ENCODE measurements around the gene ZFP36.

Gene ZFP36

DNA sequence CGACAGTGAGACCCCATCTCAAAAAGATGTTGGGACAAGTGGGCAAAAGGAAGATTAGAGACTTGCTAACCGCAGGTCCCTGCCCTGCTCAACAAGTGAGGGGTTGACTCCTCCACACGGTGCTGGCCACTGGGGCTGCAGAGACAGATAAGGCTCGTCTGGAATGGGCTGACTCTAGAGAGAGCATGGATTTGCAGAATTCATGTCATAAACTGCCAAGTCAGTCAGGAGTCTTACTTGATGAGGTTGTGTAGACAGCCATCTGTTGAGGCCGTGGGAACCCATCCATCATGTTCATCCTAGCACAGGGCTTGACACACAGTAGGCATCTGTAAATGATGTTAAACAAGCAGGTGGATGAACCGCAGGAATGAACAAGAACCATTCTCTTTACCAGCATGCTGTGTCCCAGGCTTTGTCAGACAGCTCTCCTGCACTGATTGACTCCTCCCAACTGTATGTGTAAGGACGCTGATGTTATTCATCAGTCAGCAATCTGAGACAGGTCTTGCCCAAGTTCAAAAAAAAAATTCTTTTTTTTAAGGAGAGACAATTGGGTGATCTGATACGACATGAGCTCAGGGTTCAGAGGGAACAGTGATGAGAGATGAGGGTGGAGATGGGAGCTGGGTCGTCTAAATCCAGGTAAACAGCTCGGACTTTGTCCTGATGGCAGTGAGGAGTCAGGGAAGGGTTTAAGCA is 24.6 kb upstream of the ZFP36 start:
- H3K27ac ChIP-seq, result no peak overlapping the region
- TF ChIP-seq, protein P1, sequence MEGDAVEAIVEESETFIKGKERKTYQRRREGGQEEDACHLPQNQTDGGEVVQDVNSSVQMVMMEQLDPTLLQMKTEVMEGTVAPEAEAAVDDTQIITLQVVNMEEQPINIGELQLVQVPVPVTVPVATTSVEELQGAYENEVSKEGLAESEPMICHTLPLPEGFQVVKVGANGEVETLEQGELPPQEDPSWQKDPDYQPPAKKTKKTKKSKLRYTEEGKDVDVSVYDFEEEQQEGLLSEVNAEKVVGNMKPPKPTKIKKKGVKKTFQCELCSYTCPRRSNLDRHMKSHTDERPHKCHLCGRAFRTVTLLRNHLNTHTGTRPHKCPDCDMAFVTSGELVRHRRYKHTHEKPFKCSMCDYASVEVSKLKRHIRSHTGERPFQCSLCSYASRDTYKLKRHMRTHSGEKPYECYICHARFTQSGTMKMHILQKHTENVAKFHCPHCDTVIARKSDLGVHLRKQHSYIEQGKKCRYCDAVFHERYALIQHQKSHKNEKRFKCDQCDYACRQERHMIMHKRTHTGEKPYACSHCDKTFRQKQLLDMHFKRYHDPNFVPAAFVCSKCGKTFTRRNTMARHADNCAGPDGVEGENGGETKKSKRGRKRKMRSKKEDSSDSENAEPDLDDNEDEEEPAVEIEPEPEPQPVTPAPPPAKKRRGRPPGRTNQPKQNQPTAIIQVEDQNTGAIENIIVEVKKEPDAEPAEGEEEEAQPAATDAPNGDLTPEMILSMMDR (IDR thresholded peaks at IDR 0.05), result no peak

DNA sequence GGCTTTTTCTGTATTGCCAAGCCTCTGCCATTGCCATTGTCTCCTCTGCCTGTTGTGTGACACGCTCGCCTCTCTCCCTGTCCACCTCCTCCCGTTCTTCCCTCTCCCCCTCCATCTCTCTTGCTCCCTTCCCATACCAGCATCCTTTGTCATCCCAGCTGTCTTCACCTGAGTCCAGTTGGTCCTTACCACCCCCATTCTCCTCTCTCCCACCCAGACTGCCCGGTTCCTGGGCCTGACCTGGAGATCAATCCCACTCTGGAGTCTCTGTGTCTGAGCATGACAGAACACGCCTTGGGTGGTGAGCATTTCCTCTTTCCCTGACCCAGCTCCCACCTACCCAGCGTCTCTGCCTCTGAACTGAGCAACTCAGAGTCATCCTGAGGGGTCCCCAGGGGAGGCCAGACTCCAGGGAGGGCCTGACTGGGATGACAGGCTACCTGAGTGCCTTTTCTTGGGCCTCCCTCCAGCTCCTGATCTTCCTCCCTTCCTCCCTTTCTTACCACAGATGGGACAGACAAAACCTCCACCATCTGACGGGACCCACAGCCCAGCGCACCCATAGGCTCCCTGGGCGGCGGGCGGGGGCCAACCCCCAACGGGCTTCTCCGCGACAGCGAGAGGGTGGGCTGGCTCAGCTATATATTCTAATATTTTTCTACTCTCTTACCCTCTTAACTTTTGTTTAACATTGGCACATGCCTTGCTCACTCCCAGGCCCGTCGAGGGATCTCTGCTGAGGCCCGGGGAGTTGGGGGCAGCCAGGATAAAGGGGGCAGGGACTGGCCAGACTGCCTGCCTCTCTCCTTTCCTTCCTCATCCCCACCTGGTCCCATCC is 23.4 kb upstream of the ZFP36 start:
- H3K36me3 ChIP-seq, result peaks cover 99% of the 10 kb centered on the region
- no peak overlapping the region for H3K4me3 ChIP-seq (ENCODE audit: low read depth in 1 of 2, low read length in 1 of 2)
- H3K9me3 ChIP-seq, result no peaks in the 10 kb centered on the region
- TF ChIP-seq, protein P1 (IDR thresholded peaks at IDR 0.05), result no peak
- no peaks in the 10 kb centered on the region for H3K4me1 ChIP-seq (ENCODE audit: control insufficient read depth in 1 of 2, insufficient read depth in 1 of 2, low read depth in 1 of 2, low read length in 1 of 2)
- no peak overlapping the region for H3K27ac ChIP-seq
- H3K27me3 ChIP-seq, result no peaks in the 10 kb centered on the region

More for the DNA sequence above, 24.6 kb upstream of the ZFP36 start:
- no peaks in the 10 kb centered on the region for H3K9me3 ChIP-seq
- no peaks in the 10 kb centered on the region for H3K4me1 ChIP-seq (ENCODE audit: control insufficient read depth in 1 of 2, insufficient read depth in 1 of 2, low read depth in 1 of 2, low read length in 1 of 2)
- no peak overlapping the region for H3K4me3 ChIP-seq (ENCODE audit: low read depth in 1 of 2, low read length in 1 of 2)
- H3K36me3 ChIP-seq, result peaks cover 99% of the 10 kb centered on the region
- no peaks in the 10 kb centered on the region for H3K27me3 ChIP-seq

DNA sequence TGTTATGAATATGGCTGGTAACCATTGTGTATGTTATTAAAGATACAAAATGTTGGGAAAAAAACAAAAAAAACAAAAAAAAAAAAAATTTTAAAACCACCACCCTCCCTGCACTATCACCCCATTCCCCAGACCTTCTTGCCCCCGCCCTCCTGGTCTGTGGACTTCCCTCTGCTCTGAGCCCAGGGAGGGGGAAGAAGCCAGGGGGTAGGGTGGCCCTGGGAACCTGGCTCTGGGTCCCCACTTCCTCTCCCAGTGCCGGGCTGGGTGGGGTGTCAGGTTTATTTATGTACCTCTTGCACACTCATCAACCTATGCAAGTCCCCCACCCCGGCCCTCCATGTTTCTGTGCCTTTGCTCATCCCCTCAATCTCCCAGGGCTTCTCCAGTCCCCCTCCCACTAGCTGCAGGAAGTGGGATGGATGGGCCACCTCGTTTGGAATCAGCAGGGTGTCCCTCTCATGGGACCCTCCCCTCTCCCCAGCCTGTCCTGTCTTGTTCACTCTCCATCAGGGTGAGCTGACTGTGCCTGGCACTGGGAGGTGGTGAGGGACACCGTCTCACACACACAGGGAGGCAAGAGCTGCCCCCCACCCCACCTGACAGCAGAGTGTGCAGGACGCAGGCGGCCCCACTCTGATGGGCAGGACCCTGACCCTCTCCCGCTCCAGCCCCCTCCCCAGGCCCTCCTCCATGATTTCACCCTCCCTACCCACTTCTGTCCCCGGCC is 21.6 kb upstream of the ZFP36 start:
- Histone ChIP-seq H3K36me3 (peaks cover 99% of the 10 kb centered on the region), H3K27me3 (no peaks in the 10 kb centered on the region), H3K27ac (peak overlapping the region; percentile 44), H3K4me1 (ENCODE audit: control insufficient read depth in 1 of 2, insufficient read depth in 1 of 2, low read depth in 1 of 2, low read length in 1 of 2) (peaks cover 3 to 5% of the 10 kb centered on the region in 2 experiments), H3K4me3 (ENCODE audit: low read depth in 1 of 2, low read length in 1 of 2) (no peak overlapping the region), H3K9me3 (no peaks in the 10 kb centered on the region)
- TF ChIP-seq, protein P1 (IDR thresholded peaks at IDR 0.05), result no peak

DNA sequence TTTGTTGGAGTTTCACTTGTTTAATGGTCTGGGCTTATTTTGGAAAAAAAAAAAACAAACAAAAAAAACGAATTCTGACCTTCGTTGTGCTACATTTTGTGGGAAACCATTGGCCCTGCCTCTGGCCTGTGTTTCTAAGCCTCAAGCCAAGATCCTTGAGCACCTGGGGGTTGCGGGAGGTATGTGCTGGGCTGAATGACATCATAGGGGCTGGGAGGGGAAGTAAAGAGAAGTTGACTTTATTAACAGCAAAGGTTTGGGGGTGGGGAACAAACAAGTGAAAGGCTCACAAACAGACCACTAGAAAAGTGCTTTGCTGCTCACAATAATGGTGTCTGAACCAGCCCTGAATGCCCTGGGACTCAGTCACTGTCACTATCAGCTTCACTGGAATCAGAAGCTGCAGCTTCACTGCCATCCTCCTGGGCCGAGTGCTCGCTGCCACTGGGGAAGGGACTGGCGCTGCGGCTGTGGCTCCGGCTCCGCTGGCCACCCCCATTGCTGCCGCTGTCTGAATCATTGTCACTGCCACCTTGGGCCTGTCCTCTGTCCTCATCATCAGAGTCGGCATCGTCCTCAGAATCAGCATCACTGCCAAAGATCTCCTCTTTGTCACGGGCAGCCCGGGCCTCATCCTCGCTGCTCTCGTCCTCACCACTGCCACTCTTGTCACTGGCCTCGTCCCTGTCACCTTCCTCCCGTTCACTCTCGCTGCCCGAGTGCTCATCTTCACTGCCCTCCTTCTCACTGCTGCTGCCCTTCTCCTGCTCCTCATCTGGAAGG is 20.8 kb upstream of the ZFP36 start:
- no peaks in the 10 kb centered on the region for H3K27me3 ChIP-seq
- peaks cover 91% of the 10 kb centered on the region for H3K36me3 ChIP-seq
- H3K27ac ChIP-seq, result peak overlapping the region; percentile 44
- no peak overlapping the region for H3K4me3 ChIP-seq (ENCODE audit: low read depth in 1 of 2, low read length in 1 of 2)
- TF ChIP-seq, protein P1 (IDR thresholded peaks at IDR 0.05), result no peak
- peaks cover 10 to 12% of the 10 kb centered on the region in 2 experiments for H3K4me1 ChIP-seq (ENCODE audit: control insufficient read depth in 1 of 2, insufficient read depth in 1 of 2, low read depth in 1 of 2, low read length in 1 of 2)
- no peaks in the 10 kb centered on the region for H3K9me3 ChIP-seq

DNA sequence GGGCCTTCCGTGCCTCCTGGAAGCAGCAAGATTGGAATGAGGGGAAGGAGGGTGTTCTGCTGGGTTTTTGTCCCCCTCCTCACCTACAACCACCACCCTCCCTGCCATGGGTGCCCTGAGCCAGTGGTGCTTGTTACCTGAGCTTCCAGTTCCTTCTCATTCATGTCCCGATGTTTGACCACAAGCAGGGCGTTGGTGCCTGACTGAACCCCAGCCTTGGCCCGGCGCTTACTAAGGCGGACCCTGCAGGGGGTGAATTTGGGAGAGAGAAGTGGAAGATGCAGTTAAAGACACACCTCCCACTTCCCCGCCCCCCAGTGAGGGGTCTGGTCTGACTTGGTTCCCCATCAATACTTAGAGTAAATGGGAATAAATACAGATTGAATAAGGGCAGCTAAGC is 20.1 kb upstream of the ZFP36 start:
- Histone ChIP-seq H3K36me3 (peaks cover 84% of the 10 kb centered on the region), H3K27ac (peak overlapping the region; percentile 44), H3K4me1 (ENCODE audit: control insufficient read depth in 1 of 2, insufficient read depth in 1 of 2, low read depth in 1 of 2, low read length in 1 of 2) (peaks cover 13 to 15% of the 10 kb centered on the region in 2 experiments), H3K4me3 (ENCODE audit: low read depth in 1 of 2, low read length in 1 of 2) (no peak overlapping the region), H3K27me3 (no peaks in the 10 kb centered on the region), H3K9me3 (no peaks in the 10 kb centered on the region)
- TF ChIP-seq, protein P1 (IDR thresholded peaks at IDR 0.05), result no peak

Measured in neutrophil (primary cell).